Activated T-cell treated with anti-CD3 and anti-CD28 coated beads, Interleukin-2, amount 50 U/mL, for 72 hours (primary cell): ENCODE results near the gene RPTOR. TPM values are rescaled to one million over a fixed set of nuclear protein-coding genes. Genes with fewer than 3 reads are reported as not detected.

ENCODE experiments used
- ATAC-seq, 2 donors: fragments of 150-1000 bp; cut with Tn5 transposase; replicated peaks in 1 of 2; 2 replicates each; pipeline ENCODE4 v1.10.0; 2021; ENCODE audit warnings: moderate library complexity in 2 of 2, mild to moderate bottlenecking in 1 of 2
- DNase-seq, 2 donors: peaks; one replicate each; pipeline ENCODE4 v3.0.0; 2021 to 2022; ENCODE audit warnings: mixed read lengths in 1 of 2
- H3K27ac Mint-ChIP-seq: one replicate; pipeline ENCODE4 v1.8.0; 2022; ENCODE audit warnings: mild to moderate bottlenecking, moderate library complexity, mixed read lengths
- H3K27me3 Mint-ChIP-seq: one replicate; pipeline ENCODE4 v1.8.0; 2022; ENCODE audit warnings: low read depth, mixed read lengths
- H3K36me3 Mint-ChIP-seq, 2 donors: one replicate each; pipeline ENCODE4 v1.8.0; 2022; ENCODE audit warnings: mixed read lengths in 2 of 2, mild to moderate bottlenecking in 1 of 2; ENCODE audit not compliant: insufficient read depth in 2 of 2
- H3K4me1 Mint-ChIP-seq: one replicate; pipeline ENCODE4 v1.8.0; 2022; ENCODE audit warnings: low read depth, mixed read lengths
- H3K4me3 Mint-ChIP-seq, 2 donors: one replicate each; pipeline ENCODE4 v1.8.0; 2022; ENCODE audit warnings: mild to moderate bottlenecking in 2 of 2, mixed read lengths in 2 of 2, moderate library complexity in 2 of 2
- H3K9me3 Mint-ChIP-seq, 2 donors: one replicate each; pipeline ENCODE4 v1.8.0; 2022; ENCODE audit warnings: mixed read lengths in 2 of 2
- total RNA-seq, 2 donors: library from RNA; stranded (reverse); gene quantifications; one replicate each; pipeline ENCODE4 v1.2.3, GENCODE V29; 2022

The RPTOR gene
- total RNA-seq, 2 donors from 2014 or later, result 50.8 to 62.0 TPM

GRCh38 chr17:80716986-80717719, 172.5 kb downstream of the RPTOR start:
- Mint-ChIP-seq H3K4me1 (peaks cover 39% of the 10 kb centered on the region), H3K36me3 (peaks cover 0 to 8% of the 10 kb centered on the region in 2 donors), H3K4me3 (no peak overlapping the region), H3K27ac (peak overlapping the region; percentile 67), H3K27me3 (no peaks in the 10 kb centered on the region), H3K9me3 (no peaks in the 10 kb centered on the region)
- DNase-seq, result no peak
- ATAC-seq, result no peak

GRCh38 chr17:80717720-80718083, 173.1 kb downstream of the RPTOR start:
- Mint-ChIP-seq H3K9me3 (no peaks in the 10 kb centered on the region), H3K4me3 (no peak overlapping the region), H3K4me1 (peaks cover 45% of the 10 kb centered on the region), H3K36me3 (peaks cover 0 to 8% of the 10 kb centered on the region in 2 donors), H3K27me3 (no peaks in the 10 kb centered on the region), H3K27ac (no peak overlapping the region)
- no peak for ATAC-seq
- DNase-seq, result no peak

- Mint-ChIP-seq H3K4me3 (no peak overlapping the region), H3K27me3 (no peaks in the 10 kb centered on the region), H3K4me1 (peaks cover 49% of the 10 kb centered on the region), H3K36me3 (peaks cover 0 to 8% of the 10 kb centered on the region in 2 donors), H3K27ac (no peak overlapping the region), H3K9me3 (no peaks in the 10 kb centered on the region)
- DNase-seq (no peak), ATAC-seq (no peak)
These were observed 173.8 kb downstream of the RPTOR start for GRCh38 chr17:80718428-80718827.

GRCh38 chr17:80719449-80719848, 174.8 kb downstream of the RPTOR start:
- H3K36me3 Mint-ChIP-seq, result peaks cover 0 to 8% of the 10 kb centered on the region in 2 donors
- no peaks in the 10 kb centered on the region for H3K27me3 Mint-ChIP-seq
- no peaks in the 10 kb centered on the region for H3K9me3 Mint-ChIP-seq
- H3K4me3 Mint-ChIP-seq, result no peak overlapping the region
- H3K4me1 Mint-ChIP-seq, result peaks cover 54% of the 10 kb centered on the region
- no peak overlapping the region for H3K27ac Mint-ChIP-seq
- no peak for DNase-seq
- no peak for ATAC-seq

GRCh38 chr17:80720610-80721577, 176.3 kb downstream of the RPTOR start:
- ATAC-seq (peak; percentile 92 to 97), DNase-seq (peak; percentile 66 to 73)
- no peaks in the 10 kb centered on the region for H3K27me3 Mint-ChIP-seq
- H3K4me3 Mint-ChIP-seq, result peak overlapping the region; percentile 64 to 75
- H3K4me1 Mint-ChIP-seq, result peaks cover 54% of the 10 kb centered on the region
- peaks cover 0 to 5% of the 10 kb centered on the region in 2 donors for H3K36me3 Mint-ChIP-seq
- H3K9me3 Mint-ChIP-seq, result no peaks in the 10 kb centered on the region
- peak overlapping the region; percentile 64 for H3K27ac Mint-ChIP-seq

- Mint-ChIP-seq H3K4me1 (peaks cover 47% of the 10 kb centered on the region), H3K4me3 (no peak overlapping the region), H3K9me3 (no peaks in the 10 kb centered on the region), H3K27me3 (no peaks in the 10 kb centered on the region), H3K27ac (no peak overlapping the region), H3K36me3 (peaks cover 0 to 5% of the 10 kb centered on the region in 2 donors)
- ATAC-seq (no peak), DNase-seq (no peak)
These were observed 178.0 kb downstream of the RPTOR start for GRCh38 chr17:80722661-80723060.

- Mint-ChIP-seq H3K27me3 (no peaks in the 10 kb centered on the region), H3K27ac (no peak overlapping the region), H3K4me3 (no peak overlapping the region), H3K4me1 (peaks cover 33% of the 10 kb centered on the region), H3K9me3 (no peaks in the 10 kb centered on the region), H3K36me3 (peaks cover 0 to 8% of the 10 kb centered on the region in 2 donors)
- no peak for ATAC-seq
- no peak for DNase-seq
These were observed 180.2 kb downstream of the RPTOR start for GRCh38 chr17:80724775-80725266.

- peaks cover 0 to 8% of the 10 kb centered on the region in 2 donors for H3K36me3 Mint-ChIP-seq
- DNase-seq (no peak), ATAC-seq (no peak)
- no peaks in the 10 kb centered on the region for H3K27me3 Mint-ChIP-seq
- H3K27ac Mint-ChIP-seq, result no peak overlapping the region
- peaks cover 31% of the 10 kb centered on the region for H3K4me1 Mint-ChIP-seq
- H3K4me3 Mint-ChIP-seq, result no peak overlapping the region
- H3K9me3 Mint-ChIP-seq, result no peaks in the 10 kb centered on the region
These were observed 180.9 kb downstream of the RPTOR start for GRCh38 chr17:80725517-80725916.

- Mint-ChIP-seq H3K36me3 (peaks cover 0 to 8% of the 10 kb centered on the region in 2 donors), H3K27ac (no peak overlapping the region), H3K9me3 (no peaks in the 10 kb centered on the region), H3K4me3 (no peak overlapping the region), H3K4me1 (peaks cover 33% of the 10 kb centered on the region), H3K27me3 (no peaks in the 10 kb centered on the region)
- DNase-seq, result no peak
- ATAC-seq, result no peak
These were observed 182.1 kb downstream of the RPTOR start for GRCh38 chr17:80726558-80727408.

- Mint-ChIP-seq H3K4me1 (peaks cover 33% of the 10 kb centered on the region), H3K27me3 (no peaks in the 10 kb centered on the region), H3K4me3 (no peak overlapping the region), H3K36me3 (peaks cover 0 to 8% of the 10 kb centered on the region in 2 donors), H3K27ac (no peak overlapping the region), H3K9me3 (no peaks in the 10 kb centered on the region)
- ATAC-seq (no peak), DNase-seq (no peak)
These were observed 182.7 kb downstream of the RPTOR start for GRCh38 chr17:80727409-80727755.

- Mint-ChIP-seq H3K36me3 (peaks cover 1 to 11% of the 10 kb centered on the region in 2 donors), H3K9me3 (no peaks in the 10 kb centered on the region), H3K27me3 (no peaks in the 10 kb centered on the region), H3K4me3 (no peak overlapping the region), H3K27ac (peak overlapping the region; percentile 66), H3K4me1 (peaks cover 31% of the 10 kb centered on the region)
- ATAC-seq, result no peak
- no peak for DNase-seq
These were observed 184.4 kb downstream of the RPTOR start for GRCh38 chr17:80729016-80729415.

GRCh38 chr17:80729761-80730160, 185.1 kb downstream of the RPTOR start:
- Mint-ChIP-seq H3K4me3 (peak overlapping the region; percentile 0 to 40), H3K9me3 (no peaks in the 10 kb centered on the region), H3K4me1 (peaks cover 33% of the 10 kb centered on the region), H3K27me3 (no peaks in the 10 kb centered on the region), H3K36me3 (peaks cover 1 to 14% of the 10 kb centered on the region in 2 donors), H3K27ac (peak overlapping the region; percentile 66)
- ATAC-seq (no peak), DNase-seq (no peak)
